K562 (cell line): Measurements from ENCODE around the gene TMEM129. TPM values are rescaled to one million over a fixed set of nuclear protein-coding genes. Genes with fewer than 3 reads are reported as not detected.

ENCODE experiments used
- ATAC-seq: fragments of 200-7000 bp; cut with Tn5 transposase; 3 replicates; pipeline ENCODE4 v1.9.1; 2020; ENCODE audit warnings: moderate library complexity
- BruUV-seq: library from RNA; stranded (reverse); fragments of 400-500 nt; replicated peaks from 2 replicates; lab custom pipeline; 2021; lab: Mats Ljungman, UMichigan
- CTCF ChIA-PET: fragments of 300-600 bp; formaldehyde crosslinking; extraction: SDS; loops from one replicate; lab custom pipeline; 2021; ENCODE audit warnings: low intra/inter-chr PET ratio; lab: Yijun Ruan, JAX
- POLR2A ChIA-PET: fragments of 300-600, 350-650 bp; sonication (Branson Sonifier 250); formaldehyde crosslinking; extraction: SDS; loops from one replicate; lab custom pipeline; 2021; ENCODE audit warnings: antibody characterized with exemption, inconsistent platforms; lab: Yijun Ruan, JAX
- DNase-seq, 4 experiments: peaks; one replicate each; pipeline versions ENCODE4 v3.0.0 to v3.0.0-alpha.2; 2011 to 2018; ENCODE audit warnings: low spot score in 3 of 4, mixed read lengths in 3 of 4; ENCODE audit errors: extremely low read depth in 1 of 4
- FAIRE-seq: peaks from 2 replicates; lab custom pipeline; 2011; peaks lifted over from hg19 to GRCh38; lab: Jason Lieb, UNC
- H2AFZ ChIP-seq: 2 replicates; pipeline ENCODE4 v1.6.0; 2011; ENCODE audit warnings: low read depth, low read length, control low read depth, inconsistent platforms
- H3K27ac ChIP-seq: fragments of 200-600 bp; 3 replicates; pipeline ENCODE4 v1.8.0; 2011; ENCODE audit warnings: low read depth, mild to moderate bottlenecking, control low read depth, inconsistent platforms, low read length, moderate library complexity, mixed read lengths; ENCODE audit errors: extremely low read depth
- H3K27me3 ChIP-seq, 2 experiments: fragments of 300-600 bp in 1 of 2; 2 replicates in 1 of 2; 3 replicates in 1 of 2; pipeline versions ENCODE4 v1.6.0 to v1.8.0; 2011; ENCODE audit warnings: inconsistent platforms in 2 of 2, low read length in 2 of 2, mild to moderate bottlenecking in 1 of 2, mixed read lengths in 1 of 2, moderate library complexity in 1 of 2; ENCODE audit not compliant: control insufficient read depth in 2 of 2, insufficient read depth in 2 of 2
- H3K36me3 ChIP-seq: fragments of 300-600 bp; 3 replicates; pipeline ENCODE4 v1.8.0; 2011; ENCODE audit warnings: mild to moderate bottlenecking, low read length, inconsistent platforms; ENCODE audit not compliant: control insufficient read depth, insufficient read depth
- H3K4me1 ChIP-seq, 2 experiments: fragments of 200-600 bp in 1 of 2; replicated peaks in 1 of 2; 2 replicates in 1 of 2; 3 replicates in 1 of 2; pipeline versions ENCODE4 v1.5.1 to v1.8.0; 2011; ENCODE audit warnings: inconsistent platforms in 2 of 2, low read length in 2 of 2, mild to moderate bottlenecking in 1 of 2, mixed read lengths in 1 of 2, moderate library complexity in 1 of 2; ENCODE audit not compliant: control insufficient read depth in 2 of 2, insufficient read depth in 2 of 2
- H3K4me2 ChIP-seq: 2 replicates; pipeline ENCODE4 v1.6.1; 2011; ENCODE audit warnings: low read length, control low read depth, inconsistent platforms, mixed read lengths; ENCODE audit not compliant: insufficient read depth
- H3K4me3 ChIP-seq: fragments of 200-600 bp; sonication (generic), shearing (Covaris generic); 2 replicates; pipeline ENCODE4 v1.5.1; 2016; ENCODE audit warnings: control low read depth, inconsistent platforms
- H3K79me2 ChIP-seq: fragments of 200-600 bp; 3 replicates; pipeline ENCODE4 v1.8.0; 2011; ENCODE audit warnings: low read length, inconsistent platforms; ENCODE audit not compliant: control insufficient read depth, insufficient read depth
- H3K9ac ChIP-seq, 2 experiments: 2 replicates each; pipeline versions ENCODE4 v1.6.0 to v1.6.1; 2011; ENCODE audit warnings: low read depth in 2 of 2, low read length in 2 of 2, control low read depth in 1 of 2, inconsistent platforms in 1 of 2, mild to moderate bottlenecking in 1 of 2, mixed read lengths in 1 of 2; ENCODE audit not compliant: insufficient read depth in 1 of 2
- H3K9me1 ChIP-seq: one replicate; pipeline ENCODE4 v1.6.0; 2011; ENCODE audit warnings: inconsistent platforms, mild to moderate bottlenecking, low read length, moderate library complexity; ENCODE audit not compliant: control insufficient read depth, insufficient read depth
- H3K9me3 ChIP-seq: replicated peaks from 2 replicates; pipeline ENCODE4 v1.5.1; 2011; ENCODE audit warnings: low read depth, low read length, inconsistent platforms; ENCODE audit not compliant: control insufficient read depth, insufficient read depth
- H4K20me1 ChIP-seq: replicated peaks from 2 replicates; pipeline ENCODE4 v1.6.1; 2011; ENCODE audit warnings: low read length, inconsistent platforms, mixed read lengths; ENCODE audit not compliant: control insufficient read depth, insufficient read depth
- C11orf30 ChIP-seq: fragments of 450-650 bp; IDR thresholded peaks from 2 replicates; pipeline ENCODE4 v1.6.1; 2016; ENCODE audit warnings: low read depth, mild to moderate bottlenecking
- CBX2 ChIP-seq: fragments of 200-600 bp; sonication (generic); IDR thresholded peaks from one replicate; pipeline ENCODE4 v1.6.1; 2012; ENCODE audit warnings: mild to moderate bottlenecking, low read length, inconsistent platforms; ENCODE audit not compliant: insufficient read depth, poor library complexity, severe bottlenecking
- HDAC3 ChIP-seq: fragments of 450-650 bp; IDR thresholded peaks from 2 replicates; pipeline ENCODE4 v1.6.1; 2018; ENCODE audit warnings: borderline replicate concordance, mild to moderate bottlenecking, moderate library complexity; ENCODE audit not compliant: partially characterized antibody
- KDM1A ChIP-seq, 2 experiments: fragments of 450-650 bp; IDR thresholded peaks; 2 replicates each; pipeline ENCODE4 v1.6.1; 2016; ENCODE audit warnings: mild to moderate bottlenecking in 2 of 2
- KHSRP ChIP-seq: fragments of 450-650 bp; IDR thresholded peaks from 2 replicates; pipeline ENCODE4 v1.6.1; 2017
- KLF16 ChIP-seq: IDR thresholded peaks from 2 replicates; pipeline ENCODE4 v1.6.1; 2016; ENCODE audit warnings: antibody characterized with exemption
- NCOR1 ChIP-seq: fragments of 450-650 bp; IDR thresholded peaks from 2 replicates; pipeline ENCODE4 v1.6.1; 2016; ENCODE audit warnings: mild to moderate bottlenecking, moderate library complexity
- POLR2H ChIP-seq: IDR thresholded peaks from 2 replicates; pipeline ENCODE4 v1.6.1; 2016; ENCODE audit warnings: missing genetic modification characterization, low read depth, mild to moderate bottlenecking, control low read depth, missing compliant biosample characterization, moderate library complexity
- SFPQ ChIP-seq: fragments of 200-400 bp; formaldehyde crosslinking; IDR thresholded peaks from 2 replicates; pipeline ENCODE4 v1.6.1; 2017; ENCODE audit warnings: mild to moderate bottlenecking, low read depth, low read length, moderate library complexity
- SMC3 ChIP-seq: conservative IDR thresholded peaks from 2 replicates; pipeline ENCODE4 v1.6.1; 2011; ENCODE audit warnings: low read depth, low read length, improper control_type of control experiment; ENCODE audit not compliant: insufficient read depth
- SOX6 ChIP-seq: fragments of 450-650 bp; IDR thresholded peaks from 2 replicates; pipeline ENCODE4 v1.6.1; 2014; ENCODE audit warnings: mild to moderate bottlenecking
- WHSC1 ChIP-seq: IDR thresholded peaks from one replicate; pipeline ENCODE4 v1.6.1; 2012; ENCODE audit warnings: low read length, control low read depth, inconsistent platforms
- ZBED1 ChIP-seq: IDR thresholded peaks from 2 replicates; pipeline ENCODE4 v1.6.1; 2014
- ZNF717 ChIP-seq: fragments of 250-450 bp; sonication (Bioruptor Pico); IDR thresholded peaks from 2 replicates; pipeline ENCODE4 v1.5.0; 2021
- WGBS: fragments of 100-300 bp; shearing (Covaris generic); methylation state at CpG from one replicate; pipeline ENCODE4 v1.1.6; 2016; ENCODE audit warnings: low coverage, mixed read lengths; ENCODE audit not compliant: insufficient coverage; ENCODE audit errors: missing lambda C conversion rate; 5-methylcytosine and 5-hydroxymethylcytosine counted together
- in situ Hi-C: fragments of 300-500 bp; cut with MboI; formaldehyde crosslinking; loops from 4 replicates; pipeline ENCODE4 v1.15.0; 2018; ENCODE audit warnings: inconsistent platforms, mixed read lengths
- intact Hi-C: fragments of 100-400 bp; cut with micrococcal nuclease; formaldehyde crosslinking; loops from 2 replicates; pipeline ENCODE4 v1.14.2; 2022
- polyA plus RNA-seq, 8 experiments: library from polyadenylated mRNA; depleted of rRNA in 4 of 8; stranded (reverse) in 5 of 8; unstranded in 3 of 8; fragments of >200 nt; fragmentation: Nextera tagmentation in 2 of 8; fragmentation: Illumina TruSeq in 1 of 8; extraction: Ambion mirVana in 2 of 8; extraction: Trizol in 1 of 8; gene quantifications; 2 replicates each; pipeline versions ENCODE4 v1.2.1 to v1.2.3, GENCODE V29; 2011 to 2014; ENCODE audit warnings: inconsistent platforms in 1 of 8, missing spikeins in 1 of 8
- total RNA-seq, 7 experiments: library from RNA; depleted of rRNA in 6 of 7; stranded (reverse); fragments of >200 nt in 6 of 7; fragmentation: Illumina TruSeq in 2 of 7; extraction: Trizol in 2 of 7; gene quantifications; 2 replicates each; pipeline versions ENCODE4 v1.2.1 to v1.2.3, GENCODE V29; 2011 to 2021; ENCODE audit warnings: low replicate concordance in 1 of 7
- TF ChIP-seq, protein P1 (sequence below): fragments of 450-650 bp; formaldehyde crosslinking; IDR thresholded peaks from 2 replicates; pipeline ENCODE4 v1.4.0; 2022; ENCODE audit warnings: missing genetic modification characterization

Gene TMEM129
- total and polyA plus RNA-seq, 9 of the 15 experiments (the other 6 are each of a cell fraction or from before 2014, with no cell fraction given): 0.34 to 47.2 (median 18.8) TPM

DNA sequence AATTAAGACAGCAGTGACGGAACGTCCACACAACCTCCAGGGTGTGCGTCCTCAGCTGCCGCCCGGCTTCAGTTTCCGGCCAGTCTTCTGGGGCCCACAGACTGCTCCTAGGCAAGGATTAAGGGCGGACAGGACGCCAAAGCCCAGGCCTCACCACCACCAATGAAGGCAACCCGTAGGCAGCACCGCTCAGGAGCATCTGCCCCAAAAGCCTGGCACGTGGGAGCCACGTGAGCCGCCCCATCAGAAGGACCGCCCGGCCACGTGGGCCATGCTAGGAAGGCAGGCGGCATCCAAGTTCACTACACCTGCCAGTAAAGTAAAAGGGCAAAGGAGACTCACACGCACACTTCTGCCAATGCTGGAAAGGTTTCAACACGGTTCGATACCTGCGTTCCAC is 51.3 kb downstream of the TMEM129 start (continued):
- TF ChIP-seq SMC3 (no peak), CBX2 (no peak), NCOR1 (no peak), KDM1A (IDR thresholded peaks at IDR 0.05) (no peak), POLR2H (tag) (no peak), HDAC3 (no peak), KHSRP (no peak)

GRCh38 chr4:1669270-1669669 is 51.9 kb downstream of the TMEM129 start:
- Histone ChIP-seq H3K4me1 (peaks cover 0 to 34% of the 10 kb centered on the region in 2 experiments; a peak in 2 of 5 replicates), H3K9ac (0 out of 4 replicates have a peak overlapping the region, but pooled peaks of 1 of the 2 experiments have one; percentile 6), H4K20me1 (no peaks in the 10 kb centered on the region), H3K27ac (no peak overlapping the region), H3K36me3 (no peaks in the 10 kb centered on the region), H3K9me1 (no peaks in the 10 kb centered on the region), H3K4me2 (no peak overlapping the region), H2AFZ (no peak overlapping the region), H3K27me3 (no peaks in the 10 kb centered on the region), H3K9me3 (no peaks in the 10 kb centered on the region), H3K79me2 (no peaks in the 10 kb centered on the region), H3K4me3 (no peak overlapping the region)
- POLR2A ChIA-PET: no interaction called here
- DNase-seq: no peak
- FAIRE-seq: no peak
- intact Hi-C loops (no loop called here), in situ Hi-C loops (no loop called here)
- 36% methylated on average over 12 of the region's 12 CpGs for WGBS
- no TSS peak for BruUV-seq
- CTCF ChIA-PET: no interaction called here
- TF ChIP-seq ZBED1 (no peak), C11orf30 (no peak), SOX6 (no peak), SFPQ (no peak), ZNF717 (CRISPR knock-in tag) (no peak), KLF16 (no peak), WHSC1 (no peak)
- TF ChIP-seq, protein P1, sequence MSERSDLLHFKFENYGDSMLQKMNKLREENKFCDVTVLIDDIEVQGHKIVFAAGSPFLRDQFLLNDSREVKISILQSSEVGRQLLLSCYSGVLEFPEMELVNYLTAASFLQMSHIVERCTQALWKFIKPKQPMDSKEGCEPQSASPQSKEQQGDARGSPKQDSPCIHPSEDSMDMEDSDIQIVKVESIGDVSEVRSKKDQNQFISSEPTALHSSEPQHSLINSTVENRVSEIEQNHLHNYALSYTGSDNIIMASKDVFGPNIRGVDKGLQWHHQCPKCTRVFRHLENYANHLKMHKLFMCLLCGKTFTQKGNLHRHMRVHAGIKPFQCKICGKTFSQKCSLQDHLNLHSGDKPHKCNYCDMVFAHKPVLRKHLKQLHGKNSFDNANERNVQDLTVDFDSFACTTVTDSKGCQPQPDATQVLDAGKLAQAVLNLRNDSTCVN (CRISPR knock-in tag): no peak
- no peak for ATAC-seq
